ENCODE results near the gene POU2F1. TPM values are rescaled to one million over a fixed set of nuclear protein-coding genes. Genes with fewer than 3 reads are reported as not detected.

The POU2F1 gene
- total RNA-seq, 2 donors from 2014 or later: 48.6 to 49.4 TPM

- H3K27me3 Mint-ChIP-seq (ENCODE audit: insufficient read depth): no peaks in the 10 kb centered on the region
These were observed 67.8 kb downstream of the POU2F1 start for GRCh38 chr1:167288390-167289074.

GRCh38 chr1:167289075-167289442 is 68.4 kb downstream of the POU2F1 start:
- Histone ChIP-seq H3K4me1 (ENCODE audit: control insufficient read depth, insufficient read depth, low read length) (no peaks in the 10 kb centered on the region), H3K36me3 (ENCODE audit: control insufficient read depth, insufficient read depth, low read length) (no peaks in the 10 kb centered on the region), H3K27me3 (ENCODE audit: control insufficient read depth, insufficient read depth, low read length, poor library complexity, severe bottlenecking) (no peaks in the 10 kb centered on the region), H3K9ac (ENCODE audit: extremely low read depth, low read length, poor library complexity, severe bottlenecking) (no peak overlapping the region), H3K4me3 (ENCODE audit: low read length) (no peak overlapping the region), H3K27ac (ENCODE audit: low read depth, low read length) (no peak overlapping the region), H3K9me3 (ENCODE audit: control insufficient read depth, low read length) (no peaks in the 10 kb centered on the region)
- no peaks in the 10 kb centered on the region for H3K9me3 Mint-ChIP-seq
- no peak for DNase-seq
- TF ChIP-seq, protein P1, sequence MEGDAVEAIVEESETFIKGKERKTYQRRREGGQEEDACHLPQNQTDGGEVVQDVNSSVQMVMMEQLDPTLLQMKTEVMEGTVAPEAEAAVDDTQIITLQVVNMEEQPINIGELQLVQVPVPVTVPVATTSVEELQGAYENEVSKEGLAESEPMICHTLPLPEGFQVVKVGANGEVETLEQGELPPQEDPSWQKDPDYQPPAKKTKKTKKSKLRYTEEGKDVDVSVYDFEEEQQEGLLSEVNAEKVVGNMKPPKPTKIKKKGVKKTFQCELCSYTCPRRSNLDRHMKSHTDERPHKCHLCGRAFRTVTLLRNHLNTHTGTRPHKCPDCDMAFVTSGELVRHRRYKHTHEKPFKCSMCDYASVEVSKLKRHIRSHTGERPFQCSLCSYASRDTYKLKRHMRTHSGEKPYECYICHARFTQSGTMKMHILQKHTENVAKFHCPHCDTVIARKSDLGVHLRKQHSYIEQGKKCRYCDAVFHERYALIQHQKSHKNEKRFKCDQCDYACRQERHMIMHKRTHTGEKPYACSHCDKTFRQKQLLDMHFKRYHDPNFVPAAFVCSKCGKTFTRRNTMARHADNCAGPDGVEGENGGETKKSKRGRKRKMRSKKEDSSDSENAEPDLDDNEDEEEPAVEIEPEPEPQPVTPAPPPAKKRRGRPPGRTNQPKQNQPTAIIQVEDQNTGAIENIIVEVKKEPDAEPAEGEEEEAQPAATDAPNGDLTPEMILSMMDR (conservative IDR thresholded peaks at IDR 0.05): no peak
- H3K4me1 Mint-ChIP-seq: peaks cover 25% of the 10 kb centered on the region
- H3K36me3 Mint-ChIP-seq (ENCODE audit: low read depth): peaks cover 10% of the 10 kb centered on the region
- WGBS, 2 experiments (ENCODE audit: insufficient coverage in 1 of 2, insufficient read length in 1 of 2): 93 to 100% methylated on average over 1 of the region's 1 CpG
- H3K4me3 Mint-ChIP-seq: no peak overlapping the region
- peak overlapping the region; percentile 56 for H3K27ac Mint-ChIP-seq
- H3K27me3 Mint-ChIP-seq (ENCODE audit: insufficient read depth): no peaks in the 10 kb centered on the region

More at GRCh38 chr1:167288390-167289074, 67.8 kb downstream of the POU2F1 start:
- no peak overlapping the region for H3K4me3 Mint-ChIP-seq
- DNase-seq: no peak
- Histone ChIP-seq H3K36me3 (ENCODE audit: control insufficient read depth, insufficient read depth, low read length) (no peaks in the 10 kb centered on the region), H3K4me3 (ENCODE audit: low read length) (no peak overlapping the region), H3K27ac (ENCODE audit: low read depth, low read length) (no peak overlapping the region), H3K9me3 (ENCODE audit: control insufficient read depth, low read length) (no peaks in the 10 kb centered on the region), H3K4me1 (ENCODE audit: control insufficient read depth, insufficient read depth, low read length) (no peaks in the 10 kb centered on the region), H3K27me3 (ENCODE audit: control insufficient read depth, insufficient read depth, low read length, poor library complexity, severe bottlenecking) (no peaks in the 10 kb centered on the region), H3K9ac (ENCODE audit: extremely low read depth, low read length, poor library complexity, severe bottlenecking) (no peak overlapping the region)
- WGBS, 2 experiments (ENCODE audit: insufficient coverage in 1 of 2, insufficient read length in 1 of 2): 71 to 87% methylated on average over 1 to 3 of the region's 3 CpGs
- H3K36me3 Mint-ChIP-seq (ENCODE audit: low read depth): peaks cover 8% of the 10 kb centered on the region
- H3K4me1 Mint-ChIP-seq: peaks cover 25% of the 10 kb centered on the region
- no peaks in the 10 kb centered on the region for H3K9me3 Mint-ChIP-seq
- TF ChIP-seq, protein P1 (conservative IDR thresholded peaks at IDR 0.05): no peak
- no peak overlapping the region for H3K27ac Mint-ChIP-seq

- Histone ChIP-seq H3K4me3 (ENCODE audit: low read length) (no peak overlapping the region), H3K27me3 (ENCODE audit: control insufficient read depth, insufficient read depth, low read length, poor library complexity, severe bottlenecking) (no peaks in the 10 kb centered on the region), H3K27ac (ENCODE audit: low read depth, low read length) (no peak overlapping the region), H3K4me1 (ENCODE audit: control insufficient read depth, insufficient read depth, low read length) (no peaks in the 10 kb centered on the region), H3K9me3 (ENCODE audit: control insufficient read depth, low read length) (no peaks in the 10 kb centered on the region), H3K36me3 (ENCODE audit: control insufficient read depth, insufficient read depth, low read length) (no peaks in the 10 kb centered on the region), H3K9ac (ENCODE audit: extremely low read depth, low read length, poor library complexity, severe bottlenecking) (no peak overlapping the region)
- Mint-ChIP-seq H3K4me1 (peaks cover 25% of the 10 kb centered on the region), H3K27me3 (ENCODE audit: insufficient read depth) (no peaks in the 10 kb centered on the region), H3K36me3 (ENCODE audit: low read depth) (peaks cover 10% of the 10 kb centered on the region), H3K27ac (no peak overlapping the region), H3K9me3 (no peaks in the 10 kb centered on the region), H3K4me3 (no peak overlapping the region)
- 93 to 100% methylated on average over 4 to 5 of the region's 5 CpGs for WGBS, 2 experiments (ENCODE audit: insufficient coverage in 1 of 2, insufficient read length in 1 of 2)
- TF ChIP-seq, protein P1 (conservative IDR thresholded peaks at IDR 0.05): no peak
- no peak for DNase-seq
These were observed 69.3 kb downstream of the POU2F1 start for GRCh38 chr1:167289966-167290365.

Data from endodermal cell (in vitro differentiated cells).